GM12865 (cell line): ENCODE measurements around the gene CD300H.

Experiments
- DNase-seq: peaks from one replicate; pipeline ENCODE4 v3.0.0; 2010; ENCODE audit warnings: low read depth
- H3K4me3 ChIP-seq: 2 replicates; pipeline ENCODE4 v1.5.1; 2011; ENCODE audit warnings: mild to moderate bottlenecking, low read depth, low read length, control low read depth
- CTCF ChIP-seq: IDR thresholded peaks from 2 replicates; pipeline ENCODE4 v1.5.1; 2011; ENCODE audit warnings: low read length, control low read depth, low read depth, inconsistent platforms; ENCODE audit not compliant: insufficient read depth; ENCODE audit errors: missing control alignments

CD300H gene

GRCh38 chr17:74591503-74591902, 24.2 kb upstream of the CD300H start:
- TF ChIP-seq CTCF = no peak

GRCh38 chr17:74585711-74586110, 18.4 kb upstream of the CD300H start:
- TF ChIP-seq CTCF = no peak
- H3K4me3 ChIP-seq = no peak overlapping the region
- DNase-seq = no peak

More at GRCh38 chr17:74591503-74591902, 24.2 kb upstream of the CD300H start:
- H3K4me3 ChIP-seq = no peak overlapping the region
- DNase-seq = no peak

- no peak for TF ChIP-seq CTCF
- DNase-seq = no peak
- H3K4me3 ChIP-seq = no peak overlapping the region
These were observed 17.2 kb upstream of the CD300H start for GRCh38 chr17:74584292-74585060.

- DNase-seq = no peak
- no peak for TF ChIP-seq CTCF
- H3K4me3 ChIP-seq = no peak overlapping the region
These were observed 15.3 kb upstream of the CD300H start for GRCh38 chr17:74582633-74583032.

GRCh38 chr17:74579900-74580299, 12.6 kb upstream of the CD300H start:
- no peak for DNase-seq
- H3K4me3 ChIP-seq = no peak overlapping the region
- TF ChIP-seq CTCF = no peak

GRCh38 chr17:74578979-74579378, 11.7 kb upstream of the CD300H start:
- no peak for TF ChIP-seq CTCF
- no peak for DNase-seq
- H3K4me3 ChIP-seq = no peak overlapping the region
